ENCODE results near the gene SRL. TPM values are rescaled to one million over a fixed set of nuclear protein-coding genes. Genes with fewer than 3 reads are reported as not detected.

The SRL gene
- total and polyA plus RNA-seq, 2 of the 8 experiments (the other 6 are each of a cell fraction or from before 2014, with no cell fraction given) = 0.05 TPM; not detected in 1

DNA sequence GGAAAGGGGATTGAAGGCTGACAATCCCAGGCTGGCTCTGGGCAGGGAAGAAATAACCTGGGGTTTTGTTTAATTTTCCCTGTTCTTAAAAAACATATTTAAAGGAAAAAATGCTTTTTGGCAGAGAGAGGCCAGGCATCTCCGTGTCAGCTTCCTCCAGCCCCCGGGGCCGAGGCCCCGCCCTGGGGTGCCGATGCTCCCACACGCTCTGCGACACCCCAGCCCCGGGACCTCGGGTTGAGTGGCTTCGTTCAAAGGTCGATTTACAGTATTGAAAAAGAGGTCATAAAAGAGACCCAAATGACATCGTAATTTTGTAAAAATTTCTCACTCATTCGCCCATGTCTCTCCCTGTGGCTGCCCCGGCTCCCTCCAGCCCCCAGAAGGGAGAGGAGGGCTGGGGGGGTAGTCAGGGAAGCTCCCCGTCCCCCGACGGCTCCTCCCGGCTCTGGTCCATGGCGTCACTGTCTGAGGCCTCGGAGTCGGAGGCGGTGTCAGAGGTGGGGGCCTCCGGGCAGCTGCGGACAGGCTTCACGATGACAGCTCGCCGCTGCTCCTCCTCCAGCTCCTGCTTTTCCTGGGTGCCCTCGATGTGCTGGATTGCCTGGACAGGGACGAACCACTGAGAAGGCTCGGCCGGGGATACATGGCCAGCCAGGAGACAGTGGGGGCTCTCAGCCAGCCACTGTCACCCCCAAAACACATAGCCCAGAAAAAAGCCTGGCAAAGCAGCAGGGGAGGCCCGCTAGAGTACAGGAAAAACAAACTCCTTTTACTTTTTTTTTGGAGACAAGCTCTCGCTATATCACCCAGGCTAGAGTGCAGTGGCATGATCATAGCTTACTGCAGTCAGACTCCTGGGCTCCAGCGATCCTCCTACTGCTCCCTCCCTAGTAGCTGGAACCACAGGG is 16.0 kb upstream of the SRL start (continued):
- TF ChIP-seq GABPA (IDR thresholded peaks at IDR 0.05; ENCODE audit: borderline replicate concordance, insufficient read depth, low read length) (no peak), JUN (IDR thresholded peaks at IDR 0.05; ENCODE audit: low read depth, low read length) (no peak), CHD2 (IDR thresholded peaks at IDR 0.05; ENCODE audit: low read length) (no peak), CTBP2 (IDR thresholded peaks at IDR 0.05; ENCODE audit: borderline replicate concordance, insufficient read depth, insufficient read length, low read length) (no peak)

Data from H1 (cell line).